Measurements from ENCODE around the gene C2CD2.

- TF ChIP-seq, protein P1, sequence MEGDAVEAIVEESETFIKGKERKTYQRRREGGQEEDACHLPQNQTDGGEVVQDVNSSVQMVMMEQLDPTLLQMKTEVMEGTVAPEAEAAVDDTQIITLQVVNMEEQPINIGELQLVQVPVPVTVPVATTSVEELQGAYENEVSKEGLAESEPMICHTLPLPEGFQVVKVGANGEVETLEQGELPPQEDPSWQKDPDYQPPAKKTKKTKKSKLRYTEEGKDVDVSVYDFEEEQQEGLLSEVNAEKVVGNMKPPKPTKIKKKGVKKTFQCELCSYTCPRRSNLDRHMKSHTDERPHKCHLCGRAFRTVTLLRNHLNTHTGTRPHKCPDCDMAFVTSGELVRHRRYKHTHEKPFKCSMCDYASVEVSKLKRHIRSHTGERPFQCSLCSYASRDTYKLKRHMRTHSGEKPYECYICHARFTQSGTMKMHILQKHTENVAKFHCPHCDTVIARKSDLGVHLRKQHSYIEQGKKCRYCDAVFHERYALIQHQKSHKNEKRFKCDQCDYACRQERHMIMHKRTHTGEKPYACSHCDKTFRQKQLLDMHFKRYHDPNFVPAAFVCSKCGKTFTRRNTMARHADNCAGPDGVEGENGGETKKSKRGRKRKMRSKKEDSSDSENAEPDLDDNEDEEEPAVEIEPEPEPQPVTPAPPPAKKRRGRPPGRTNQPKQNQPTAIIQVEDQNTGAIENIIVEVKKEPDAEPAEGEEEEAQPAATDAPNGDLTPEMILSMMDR (conservative IDR thresholded peaks at IDR 0.05 in 1 of 2, IDR thresholded peaks at IDR 0.05 in 1 of 2; ENCODE audit: low read depth in 1 of 2, low read length in 2 of 2) = peak in 1 of 2 donors; percentile 29
- TF ChIP-seq EZH2 (IDR thresholded peaks at IDR 0.05; ENCODE audit: low read length, missing control alignments) = no peak
These were observed 21.6 kb downstream of the C2CD2 start for GRCh38 chr21:41932191-41932575.
